Activated naive CD4-positive, alpha-beta T cell (primary cell): ENCODE data around the gene DAB2IP.

Source experiments
- DNase-seq, 4 experiments: peaks; one replicate each; lab custom pipeline; 2025; lab: John Stamatoyannopoulos, UW

Gene DAB2IP

DNA sequence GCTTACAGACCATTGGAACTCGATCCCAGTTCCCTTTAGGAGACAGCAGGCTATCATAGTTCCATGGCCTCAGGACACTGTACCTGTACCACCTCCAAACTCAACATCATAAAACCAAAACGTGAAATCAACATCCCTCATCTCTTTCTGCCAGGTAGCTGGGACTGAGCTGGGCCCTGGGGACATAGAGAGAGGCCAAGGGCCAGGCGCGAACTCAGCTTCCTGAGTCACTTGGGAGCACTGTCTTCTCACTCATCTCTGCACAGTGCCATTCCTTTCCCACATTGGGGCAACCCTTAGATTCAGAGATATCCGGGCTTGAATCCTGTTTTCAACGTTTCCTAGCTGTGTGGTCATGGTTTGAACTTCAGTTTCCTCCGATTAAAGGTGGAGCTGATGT is 12.2 kb downstream of the DAB2IP start:
- no peak for DNase-seq

DNA sequence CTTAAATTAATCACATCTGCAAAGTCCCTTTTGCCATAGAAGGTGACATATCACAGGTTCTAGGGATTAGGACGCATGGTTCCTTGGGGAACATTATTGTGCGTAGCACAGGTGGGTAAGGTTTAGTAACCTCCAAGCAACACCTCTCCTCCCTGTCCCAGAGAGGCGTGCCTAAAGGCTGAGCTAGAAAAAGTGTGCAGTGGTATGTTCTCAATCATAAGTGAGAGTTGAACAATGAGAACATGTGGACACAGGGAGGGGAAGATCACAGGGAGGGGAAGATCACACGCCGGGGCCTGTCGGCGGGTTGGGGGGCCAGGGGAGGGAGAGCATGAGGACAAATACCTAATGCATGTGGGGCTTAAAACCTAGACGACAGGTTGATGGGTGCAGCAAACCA is 14.9 kb downstream of the DAB2IP start:
- DNase-seq: no peak

- DNase-seq: no peak
These were observed 15.8 kb downstream of the DAB2IP start for GRCh38 chr9:121667214-121667613.

- no peak for DNase-seq
These were observed 16.5 kb downstream of the DAB2IP start for GRCh38 chr9:121667890-121668289.

- DNase-seq: no peak
These were observed 19.0 kb downstream of the DAB2IP start for GRCh38 chr9:121670431-121670830.

- DNase-seq: no peak
These were observed 20.2 kb downstream of the DAB2IP start for GRCh38 chr9:121671612-121672155.

- DNase-seq: no peak
These were observed 20.8 kb downstream of the DAB2IP start for GRCh38 chr9:121672213-121672612.

DNA sequence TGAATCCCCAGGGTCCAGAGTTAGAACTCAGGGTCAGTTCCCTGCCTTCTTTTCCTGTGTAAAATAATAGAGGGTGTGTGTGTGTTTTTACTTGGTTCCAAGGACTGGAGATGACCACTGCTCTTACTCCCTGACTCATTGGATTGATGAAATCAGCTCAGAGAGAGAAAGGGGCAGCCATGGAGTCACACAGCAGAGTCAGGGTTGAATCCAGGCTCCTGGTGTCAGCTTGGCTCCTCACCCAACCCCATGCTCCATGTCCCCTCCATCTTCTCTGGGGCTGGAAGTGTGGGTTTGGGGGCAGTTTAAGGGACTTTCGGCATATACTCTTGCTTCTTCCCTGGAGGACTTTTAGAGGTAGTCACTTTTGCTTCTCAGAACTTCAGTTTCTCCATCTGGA is 21.6 kb downstream of the DAB2IP start:
- DNase-seq: no peak

- no peak for DNase-seq
These were observed 22.1 kb downstream of the DAB2IP start for GRCh38 chr9:121673576-121673975.

DNA sequence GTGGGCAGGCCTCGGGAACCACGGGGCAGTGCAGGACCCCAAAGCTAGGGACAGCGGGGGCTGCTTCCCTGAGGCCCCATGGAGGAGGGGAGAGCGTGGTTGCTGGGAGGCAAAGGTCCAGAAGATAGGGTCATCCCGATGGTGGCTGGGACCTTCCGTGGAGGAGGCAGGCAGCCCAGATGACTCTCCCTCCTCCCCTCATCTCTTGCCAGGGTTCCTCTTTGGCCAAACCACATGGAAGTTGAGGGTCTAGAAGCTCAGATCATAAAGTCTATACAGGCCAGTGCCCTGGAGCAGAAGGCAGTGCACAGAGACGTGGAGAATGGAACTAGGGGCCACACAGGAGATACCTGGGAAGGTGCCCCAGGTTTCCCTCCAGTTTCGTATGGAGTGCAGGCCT is 22.6 kb downstream of the DAB2IP start:
- DNase-seq: no peak

DNA sequence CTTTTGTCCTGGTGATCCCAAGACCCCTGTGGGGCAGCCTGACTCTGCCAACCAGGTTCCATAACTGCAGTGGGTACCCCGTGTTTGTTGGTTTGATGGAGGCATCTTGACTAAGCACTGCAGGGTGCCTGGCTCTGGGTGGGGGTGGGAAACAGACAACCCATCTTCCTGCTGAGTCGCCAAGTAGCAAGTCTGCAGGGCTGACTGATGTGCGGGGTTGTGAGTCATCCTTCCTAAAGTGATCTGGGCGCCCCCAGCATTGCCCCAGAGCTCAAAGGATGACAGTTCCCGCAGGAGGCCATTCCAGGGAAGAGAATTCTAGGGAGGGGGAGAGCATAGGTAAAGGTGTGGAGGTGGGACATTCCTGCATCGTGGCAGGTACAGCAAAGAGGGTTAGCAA is 23.5 kb downstream of the DAB2IP start:
- no peak for DNase-seq

GRCh38 chr9:121675381-121675780 is 23.9 kb downstream of the DAB2IP start:
- DNase-seq: no peak

- no peak for DNase-seq
These were observed 24.8 kb downstream of the DAB2IP start for GRCh38 chr9:121675969-121676822.

DNA sequence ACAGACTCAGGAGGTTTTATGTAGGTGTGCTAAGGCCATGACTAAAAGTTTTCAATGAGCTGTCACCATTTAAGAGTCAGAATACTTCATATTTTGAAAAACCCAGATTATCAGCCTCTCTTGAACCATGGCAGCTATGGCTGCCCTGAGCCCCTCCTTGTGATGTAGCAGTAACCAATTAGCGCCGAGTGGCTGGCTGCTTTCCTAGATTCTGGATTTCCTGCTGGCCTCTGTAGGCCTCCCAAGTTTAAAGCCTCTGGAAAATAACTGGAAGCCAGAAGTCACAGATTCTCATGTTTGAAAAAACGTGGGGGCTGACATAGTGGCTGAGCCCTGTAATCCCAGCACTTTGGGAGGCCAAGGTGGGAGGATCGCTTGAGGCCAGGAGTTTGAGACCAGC is 25.5 kb downstream of the DAB2IP start:
- DNase-seq: no peak

GRCh38 chr9:121678501-121679022 is 27.1 kb downstream of the DAB2IP start:
- DNase-seq: no peak

GRCh38 chr9:121679901-121680635 is 28.6 kb downstream of the DAB2IP start:
- no peak for DNase-seq

DNA sequence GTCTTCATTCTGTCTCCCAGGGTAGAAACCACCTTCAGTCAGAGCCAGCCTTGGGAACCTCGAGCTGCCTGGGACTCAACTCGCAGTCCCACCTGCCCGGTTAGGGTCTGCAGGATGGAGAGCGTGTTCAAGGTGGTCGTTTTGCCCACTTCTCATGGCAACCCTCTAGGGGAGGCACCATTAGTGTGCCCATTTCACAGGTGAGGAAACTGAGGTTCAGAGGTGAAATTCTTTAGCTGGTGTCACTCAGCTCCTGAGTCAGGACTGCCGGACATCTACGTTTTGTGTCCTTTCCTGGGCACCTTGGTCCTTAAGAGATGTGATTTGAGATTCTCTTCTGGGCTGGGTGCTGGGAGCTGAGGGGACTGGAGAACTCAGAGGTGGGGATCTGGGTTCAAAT is 30.0 kb downstream of the DAB2IP start:
- no peak for DNase-seq

- DNase-seq: no peak
These were observed 30.8 kb downstream of the DAB2IP start for GRCh38 chr9:121682201-121682600.

GRCh38 chr9:121682926-121683515 is 31.6 kb downstream of the DAB2IP start:
- DNase-seq: no peak

DNA sequence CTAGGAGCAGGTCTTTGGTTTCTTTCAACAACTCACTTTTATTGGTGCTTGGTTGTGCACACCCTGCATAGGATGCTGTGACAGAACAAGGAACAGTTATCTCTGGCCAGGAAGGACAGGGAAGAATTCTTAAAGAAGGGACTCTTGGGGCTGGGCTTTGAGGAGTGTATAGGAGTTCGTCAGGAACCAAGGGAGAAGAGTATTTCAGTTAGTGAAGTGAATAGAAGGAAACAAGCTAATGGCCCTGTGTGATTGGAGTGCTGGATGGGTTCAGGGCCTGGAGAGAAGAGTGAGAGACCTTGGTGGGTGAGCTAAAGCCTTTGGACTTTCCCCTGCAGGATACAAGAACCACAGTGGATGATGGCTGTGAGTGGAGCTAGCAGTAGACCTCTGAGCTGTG is 32.2 kb downstream of the DAB2IP start:
- DNase-seq: no peak

- DNase-seq: no peak
These were observed 33.1 kb downstream of the DAB2IP start for GRCh38 chr9:121684381-121685145.
